Measurements from ENCODE around the gene CCDC71L.

Gene CCDC71L

GRCh38 chr7:106641416-106641815 lies 19.5 kb downstream of the CCDC71L start:
- Histone ChIP-seq H3K79me2 (ENCODE audit: low read length) (no peaks in the 10 kb centered on the region), H3K27ac (ENCODE audit: low read length) (no peak overlapping the region), H3K4me3 (ENCODE audit: low read length) (no peak overlapping the region), H3K27me3 (ENCODE audit: low read depth, low read length) (no peaks in the 10 kb centered on the region), H3K9me3 (ENCODE audit: insufficient read depth, low read length) (no peaks in the 10 kb centered on the region), H4K20me1 (ENCODE audit: insufficient read depth, low read length) (no peaks in the 10 kb centered on the region), H2AFZ (ENCODE audit: low read depth, low read length) (no peak overlapping the region), H3K4me1 (ENCODE audit: low read length) (peaks cover 11% of the 10 kb centered on the region), H3K36me3 (replicated peaks; ENCODE audit: low read depth, low read length) (no peaks in the 10 kb centered on the region), H3K4me2 (ENCODE audit: low read length) (no peak overlapping the region), H3K9ac (ENCODE audit: low read length) (no peak overlapping the region)
- no peak for TF ChIP-seq CTCF (IDR thresholded peaks at IDR 0.05; ENCODE audit: low read depth, low read length)
- TF ChIP-seq EZH2phosphoT487 (IDR thresholded peaks at IDR 0.05; ENCODE audit: low read depth) = no peak

- Histone ChIP-seq H3K4me2 (ENCODE audit: low read length) (no peak overlapping the region), H3K9me3 (ENCODE audit: insufficient read depth, low read length) (no peaks in the 10 kb centered on the region), H3K4me3 (ENCODE audit: low read length) (no peak overlapping the region), H4K20me1 (ENCODE audit: insufficient read depth, low read length) (no peaks in the 10 kb centered on the region), H3K4me1 (ENCODE audit: low read length) (peaks cover 11% of the 10 kb centered on the region), H3K27me3 (ENCODE audit: low read depth, low read length) (no peaks in the 10 kb centered on the region), H3K27ac (ENCODE audit: low read length) (no peak overlapping the region), H3K36me3 (replicated peaks; ENCODE audit: low read depth, low read length) (no peaks in the 10 kb centered on the region), H2AFZ (ENCODE audit: low read depth, low read length) (no peak overlapping the region), H3K79me2 (ENCODE audit: low read length) (no peaks in the 10 kb centered on the region), H3K9ac (ENCODE audit: low read length) (no peak overlapping the region)
- TF ChIP-seq CTCF (IDR thresholded peaks at IDR 0.05; ENCODE audit: low read depth, low read length) = no peak
- no peak for TF ChIP-seq EZH2phosphoT487 (IDR thresholded peaks at IDR 0.05; ENCODE audit: low read depth)
Observed at GRCh38 chr7:106640368-106641141, 20.4 kb downstream of the CCDC71L start.

- H2AFZ ChIP-seq (ENCODE audit: low read depth, low read length) = no peak overlapping the region
- H3K4me2 ChIP-seq (ENCODE audit: low read length) = no peak overlapping the region
- H3K27ac ChIP-seq (ENCODE audit: low read length) = no peak overlapping the region
Observed at GRCh38 chr7:106639476-106640334, 21.3 kb downstream of the CCDC71L start.

More at GRCh38 chr7:106639476-106640334, 21.3 kb downstream of the CCDC71L start:
- Histone ChIP-seq H3K9me3 (ENCODE audit: insufficient read depth, low read length) (no peaks in the 10 kb centered on the region), H3K9ac (ENCODE audit: low read length) (no peak overlapping the region), H3K4me1 (ENCODE audit: low read length) (peaks cover 2% of the 10 kb centered on the region), H3K4me3 (ENCODE audit: low read length) (no peak overlapping the region), H3K36me3 (replicated peaks; ENCODE audit: low read depth, low read length) (no peaks in the 10 kb centered on the region), H4K20me1 (ENCODE audit: insufficient read depth, low read length) (no peaks in the 10 kb centered on the region), H3K27me3 (ENCODE audit: low read depth, low read length) (no peaks in the 10 kb centered on the region), H3K79me2 (ENCODE audit: low read length) (no peaks in the 10 kb centered on the region)
- TF ChIP-seq CTCF (IDR thresholded peaks at IDR 0.05; ENCODE audit: low read depth, low read length) (no peak), EZH2phosphoT487 (IDR thresholded peaks at IDR 0.05; ENCODE audit: low read depth) (no peak)

Measured in OCI-LY3 (cell line).